ENCODE data around the gene RAB27A. TPM values are rescaled to one million over a fixed set of nuclear protein-coding genes. Genes with fewer than 3 reads are reported as not detected.

Gene RAB27A
- total RNA-seq (45.8 TPM), polyA plus RNA-seq (ENCODE audit: insufficient read depth, low read depth, low replicate concordance) (10.1 TPM)
- long read RNA-seq, donor 1, partial matches to known transcripts = 0 of 3 reads
- long read RNA-seq, donor 1, other reads (novel, unspliced or antisense) = 0 of 3 reads
- long read RNA-seq, donor 2, partial matches to known transcripts = 0 of 4 reads
- long read RNA-seq, donor 2, other reads (novel, unspliced or antisense) = 0 of 4 reads
- long read RNA-seq, donor 3, partial matches to known transcripts = 0 of 1 reads
- long read RNA-seq, donor 3, other reads (novel, unspliced or antisense) = 0 of 1 reads
- long read RNA-seq, donor 4, partial matches to known transcripts = 0 of 6 reads
- long read RNA-seq, donor 4, other reads (novel, unspliced or antisense) = 0 of 6 reads
- long read RNA-seq, donor 5 = 0 reads
- long read RNA-seq, donor 6, partial matches to known transcripts = 0 of 1 reads
- long read RNA-seq, donor 6, other reads (novel, unspliced or antisense) = 0 of 1 reads
- long read RNA-seq, donor 7, transcript RAB27A-201 (7 exons, 3,446 nt) = major isoform, 7 of 11 reads
- long read RNA-seq, donor 7, partial matches to known transcripts = 0 of 11 reads
- long read RNA-seq, donor 7, other reads (novel, unspliced or antisense) = 4 of 11 reads
- long read RNA-seq, donor 8, partial matches to known transcripts = 0 of 1 reads
- long read RNA-seq, donor 8, other reads (novel, unspliced or antisense) = 0 of 1 reads
- long read RNA-seq, donor 9, partial matches to known transcripts = 0 of 4 reads
- long read RNA-seq, donor 9, other reads (novel, unspliced or antisense) = 0 of 4 reads
- long read RNA-seq, donor 10, partial matches to known transcripts = 0 of 3 reads
- long read RNA-seq, donor 10, other reads (novel, unspliced or antisense) = 0 of 3 reads

DNA sequence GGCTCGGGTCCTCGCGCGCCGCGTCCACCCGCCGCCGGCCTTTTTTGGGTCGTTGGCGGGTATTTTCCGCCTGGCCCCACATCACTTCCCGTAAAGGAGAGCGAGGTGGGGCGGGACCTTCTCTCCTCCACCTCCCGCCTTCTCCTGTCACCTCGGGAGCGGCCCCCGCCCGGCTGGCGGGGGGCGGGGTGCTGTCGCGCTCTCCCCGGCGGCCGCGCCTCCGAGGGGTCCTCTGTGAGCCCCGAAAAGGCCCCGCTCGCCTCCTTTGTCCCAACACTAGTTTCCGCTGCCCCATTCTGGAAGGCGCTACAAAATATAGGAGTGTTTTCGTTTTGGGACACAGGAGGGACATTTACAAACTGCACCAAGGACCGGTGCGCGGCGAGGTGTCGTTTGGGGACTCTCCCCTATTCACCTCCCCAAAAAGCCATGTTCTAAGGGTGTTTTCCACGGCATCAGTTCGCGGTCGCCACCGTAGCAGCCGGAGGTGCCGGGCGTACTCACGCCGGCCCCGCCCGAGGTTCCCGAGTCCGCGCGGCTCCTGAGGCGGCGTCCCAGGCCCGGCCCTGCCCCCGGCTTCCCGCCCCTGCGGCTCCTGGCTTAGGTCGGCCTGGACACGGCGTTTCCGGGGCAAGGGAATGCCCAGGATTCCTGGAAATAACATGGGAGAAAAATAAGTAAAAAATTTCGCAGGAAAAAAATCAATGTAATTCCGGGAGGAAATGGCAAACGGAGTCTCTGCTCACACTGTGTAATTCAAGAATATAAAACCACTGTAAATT lies at the start of gene RAB27A:
TSS of gene RAB27A (minus strand) at position 68 of the 782 bp plus-strand sequence. CDS start 54,879 bp downstream, outside the sequence.
- H3K9ac ChIP-seq (ENCODE audit: low read length in 3 of 3) = peak within 1 kb of the TSS; percentile 50 to 86 (median 57)
- DNase-seq (peak; percentile 79 to 91 (median 89)), FAIRE-seq (no peak)
- H3K27ac ChIP-seq (ENCODE audit: low read depth in 2 of 2, low read length in 2 of 2) = peak within 1 kb of the TSS; percentile 90 to 91
- TF ChIP-seq, protein P1, sequence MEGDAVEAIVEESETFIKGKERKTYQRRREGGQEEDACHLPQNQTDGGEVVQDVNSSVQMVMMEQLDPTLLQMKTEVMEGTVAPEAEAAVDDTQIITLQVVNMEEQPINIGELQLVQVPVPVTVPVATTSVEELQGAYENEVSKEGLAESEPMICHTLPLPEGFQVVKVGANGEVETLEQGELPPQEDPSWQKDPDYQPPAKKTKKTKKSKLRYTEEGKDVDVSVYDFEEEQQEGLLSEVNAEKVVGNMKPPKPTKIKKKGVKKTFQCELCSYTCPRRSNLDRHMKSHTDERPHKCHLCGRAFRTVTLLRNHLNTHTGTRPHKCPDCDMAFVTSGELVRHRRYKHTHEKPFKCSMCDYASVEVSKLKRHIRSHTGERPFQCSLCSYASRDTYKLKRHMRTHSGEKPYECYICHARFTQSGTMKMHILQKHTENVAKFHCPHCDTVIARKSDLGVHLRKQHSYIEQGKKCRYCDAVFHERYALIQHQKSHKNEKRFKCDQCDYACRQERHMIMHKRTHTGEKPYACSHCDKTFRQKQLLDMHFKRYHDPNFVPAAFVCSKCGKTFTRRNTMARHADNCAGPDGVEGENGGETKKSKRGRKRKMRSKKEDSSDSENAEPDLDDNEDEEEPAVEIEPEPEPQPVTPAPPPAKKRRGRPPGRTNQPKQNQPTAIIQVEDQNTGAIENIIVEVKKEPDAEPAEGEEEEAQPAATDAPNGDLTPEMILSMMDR (IDR thresholded peaks at IDR 0.05; ENCODE audit: borderline replicate concordance, extremely low read depth, insufficient read depth) = no peak
- no peaks in the 10 kb centered on the region for H3K9me3 ChIP-seq (ENCODE audit: control insufficient read depth in 2 of 3, insufficient read depth in 1 of 3, low read length in 3 of 3)
- no peaks in the 10 kb centered on the region for H3K27me3 ChIP-seq (ENCODE audit: control insufficient read depth, insufficient read depth, low read length)
- intact Hi-C loops (cut with DNase I) = no loop called here
- peaks cover 0 to 6% (median 0%) of the 10 kb centered on the region in 3 donors for H3K4me1 ChIP-seq (ENCODE audit: control insufficient read depth in 2 of 3, insufficient read depth in 2 of 3, low read depth in 1 of 3, low read length in 3 of 3)
- H3K4me3 ChIP-seq (ENCODE audit: low read length in 3 of 3) = peak within 1 kb of the TSS; percentile 82 to 90 (median 86)
- peaks cover 0 to 2% (median 0%) of the 10 kb centered on the region in 3 donors for H3K36me3 ChIP-seq (ENCODE audit: control insufficient read depth in 2 of 3, insufficient read depth in 3 of 3, low read length in 3 of 3)

DNA sequence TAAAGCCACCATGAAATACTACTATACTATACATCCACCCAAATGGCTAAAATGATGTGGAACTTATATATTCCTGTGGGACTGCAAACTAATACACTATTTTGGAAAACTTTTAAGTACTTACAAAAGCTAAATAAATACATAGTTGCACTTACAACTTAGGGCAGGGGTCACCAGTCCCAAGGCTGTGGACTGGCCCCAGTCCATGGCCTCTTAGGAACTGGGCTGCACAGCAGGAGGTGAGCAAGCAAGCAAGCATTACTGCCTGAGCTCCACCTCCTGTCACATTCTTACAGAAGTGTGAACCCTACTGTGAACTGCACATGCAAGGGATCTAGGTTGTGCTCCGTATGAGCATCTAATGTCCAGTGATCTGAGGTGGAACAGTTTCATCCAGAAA lies 47.5 kb upstream of the RAB27A start:
- Histone ChIP-seq H3K9me3 (ENCODE audit: control insufficient read depth in 2 of 3, insufficient read depth in 1 of 3, low read length in 3 of 3) (no peaks in the 10 kb centered on the region), H3K4me1 (ENCODE audit: control insufficient read depth in 2 of 3, insufficient read depth in 2 of 3, low read depth in 1 of 3, low read length in 3 of 3) (no peaks in the 10 kb centered on the region), H3K9ac (ENCODE audit: low read length in 3 of 3) (no peak overlapping the region), H3K36me3 (ENCODE audit: control insufficient read depth in 2 of 3, insufficient read depth in 3 of 3, low read length in 3 of 3) (peaks cover 0 to 12% (median 7%) of the 10 kb centered on the region in 3 donors), H3K4me3 (ENCODE audit: low read length in 3 of 3) (no peak overlapping the region), H3K27me3 (ENCODE audit: control insufficient read depth, insufficient read depth, low read length) (no peaks in the 10 kb centered on the region), H3K27ac (ENCODE audit: low read depth in 2 of 2, low read length in 2 of 2) (no peak overlapping the region)
- FAIRE-seq (no peak), DNase-seq (no peak)
- intact Hi-C loops (cut with DNase I) = no loop called here
- TF ChIP-seq, protein P1 (IDR thresholded peaks at IDR 0.05; ENCODE audit: borderline replicate concordance, extremely low read depth, insufficient read depth) = no peak

DNA sequence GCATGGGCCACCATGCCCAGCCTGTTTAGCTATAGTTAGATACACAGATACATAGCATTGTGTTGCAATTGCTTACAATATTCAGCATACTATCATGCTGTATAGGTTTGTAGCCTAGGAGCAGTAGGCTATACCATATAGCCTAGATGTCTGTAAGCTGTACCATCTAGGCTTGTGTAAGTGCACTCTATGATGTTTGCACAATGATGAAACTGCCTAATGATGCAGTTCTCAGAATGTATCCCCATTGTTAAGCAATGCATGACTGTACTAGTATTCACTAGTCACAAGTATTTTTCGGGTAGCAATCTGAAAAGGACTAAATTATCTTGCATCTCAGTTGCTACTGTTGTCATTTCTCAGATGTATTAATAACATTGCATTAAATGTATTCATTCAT lies 45.4 kb upstream of the RAB27A start:
- H3K9ac ChIP-seq (ENCODE audit: low read length in 3 of 3) = no peak overlapping the region
- DNase-seq = no peak
- no peaks in the 10 kb centered on the region for H3K4me1 ChIP-seq (ENCODE audit: control insufficient read depth in 2 of 3, insufficient read depth in 2 of 3, low read depth in 1 of 3, low read length in 3 of 3)
- H3K36me3 ChIP-seq (ENCODE audit: control insufficient read depth in 2 of 3, insufficient read depth in 3 of 3, low read length in 3 of 3) = peaks cover 0 to 15% (median 7%) of the 10 kb centered on the region in 3 donors
- H3K27ac ChIP-seq (ENCODE audit: low read depth in 2 of 2, low read length in 2 of 2) = no peak overlapping the region
- no peak overlapping the region for H3K4me3 ChIP-seq (ENCODE audit: low read length in 3 of 3)
- TF ChIP-seq, protein P1 (IDR thresholded peaks at IDR 0.05; ENCODE audit: borderline replicate concordance, extremely low read depth, insufficient read depth) = no peak
- no peaks in the 10 kb centered on the region for H3K9me3 ChIP-seq (ENCODE audit: control insufficient read depth in 2 of 3, insufficient read depth in 1 of 3, low read length in 3 of 3)
- intact Hi-C loops (cut with DNase I) = no loop called here
- no peaks in the 10 kb centered on the region for H3K27me3 ChIP-seq (ENCODE audit: control insufficient read depth, insufficient read depth, low read length)
- FAIRE-seq = no peak
